ENCODE results near the gene OR4D1.

OR4D1 gene

GRCh38 chr17:58183514-58183913 lies 35.3 kb downstream of the OR4D1 start:
- no peak for TF ChIP-seq CTCF (IDR thresholded peaks at IDR 0.05; ENCODE audit: low read depth, low read length, missing control alignments)
- DNase-seq (ENCODE audit: extremely low read depth, low read depth) = no peak
- no peak overlapping the region for H3K4me3 ChIP-seq (replicated peaks; ENCODE audit: low read depth, low read length)

DNA sequence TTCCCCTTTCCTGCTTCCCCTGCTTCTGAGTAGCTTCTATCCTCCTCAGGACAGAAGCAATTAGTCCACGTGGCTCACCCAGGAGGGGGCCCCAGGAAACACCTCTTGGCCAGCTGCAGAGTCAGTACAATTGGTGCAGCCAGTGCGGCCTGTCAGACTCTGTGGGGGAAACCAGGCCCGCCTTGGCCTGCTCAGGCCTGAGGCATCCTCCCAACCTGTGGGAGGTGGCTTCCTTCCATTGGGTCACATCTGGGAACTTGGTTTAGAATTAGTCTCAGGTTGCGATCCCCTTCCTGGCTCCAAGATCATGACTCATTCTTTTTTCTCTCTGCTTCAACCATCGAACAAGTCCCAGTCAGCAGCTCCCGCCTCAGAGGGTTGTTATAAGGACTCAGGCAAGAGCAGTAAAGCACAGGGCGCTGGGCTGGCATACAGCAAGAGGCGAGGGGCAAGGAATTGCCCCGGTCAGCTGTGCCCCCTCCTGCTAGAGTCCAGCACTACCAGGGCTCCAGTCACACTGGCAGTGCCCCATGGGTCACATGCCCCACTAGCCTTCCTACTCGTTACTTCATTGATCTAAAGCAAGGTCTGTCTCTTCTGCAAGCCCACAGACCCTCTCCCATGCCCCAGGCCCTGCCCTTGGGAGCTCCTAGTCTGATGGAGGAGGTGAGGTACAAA lies 36.3 kb downstream of the OR4D1 start:
- peak; percentile 85 for DNase-seq (ENCODE audit: extremely low read depth, low read depth)
- TF ChIP-seq CTCF (IDR thresholded peaks at IDR 0.05; ENCODE audit: low read depth, low read length, missing control alignments) = no peak
- no peak overlapping the region for H3K4me3 ChIP-seq (replicated peaks; ENCODE audit: low read depth, low read length)

DNA sequence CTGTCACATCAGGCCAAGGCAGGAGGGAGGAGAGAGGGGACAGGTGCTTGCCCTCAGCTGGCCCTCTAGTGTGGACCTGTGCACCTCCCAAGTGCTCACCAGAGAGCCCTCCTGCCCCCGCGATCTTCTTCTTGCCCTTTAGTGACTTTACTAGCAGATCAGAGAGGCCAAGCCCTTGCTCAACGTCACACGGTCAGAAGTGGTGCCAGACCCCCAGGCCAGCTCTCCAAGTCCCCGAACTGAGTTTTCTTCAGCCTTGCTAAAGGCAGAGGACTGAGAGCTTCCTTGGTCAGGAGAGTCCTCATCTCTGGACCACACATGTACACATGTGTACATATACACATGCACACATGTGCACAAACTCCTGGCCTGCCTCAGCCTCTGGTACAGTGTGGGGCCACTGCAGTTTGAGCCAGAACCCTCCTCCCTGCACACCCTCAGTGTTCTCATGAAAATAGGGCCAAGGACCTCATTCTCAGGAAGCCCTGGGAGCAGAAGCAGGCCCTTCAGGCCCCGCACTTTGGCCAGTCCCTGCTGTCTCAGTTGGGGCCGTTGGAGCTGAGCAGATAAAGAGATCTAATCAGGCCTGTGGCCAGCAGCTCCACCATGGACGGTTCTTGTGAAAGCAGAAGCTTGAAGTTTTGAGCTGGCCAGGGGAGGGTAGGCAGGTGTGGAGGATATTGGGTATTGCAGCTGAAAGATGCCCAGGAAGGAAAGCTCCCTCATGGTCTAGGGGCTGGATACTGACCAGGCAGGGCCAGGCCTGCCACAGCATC lies 37.0 kb downstream of the OR4D1 start:
- no peak overlapping the region for H3K4me3 ChIP-seq (replicated peaks; ENCODE audit: low read depth, low read length)
- no peak for TF ChIP-seq CTCF (IDR thresholded peaks at IDR 0.05; ENCODE audit: low read depth, low read length, missing control alignments)
- DNase-seq (ENCODE audit: extremely low read depth, low read depth) = no peak

DNA sequence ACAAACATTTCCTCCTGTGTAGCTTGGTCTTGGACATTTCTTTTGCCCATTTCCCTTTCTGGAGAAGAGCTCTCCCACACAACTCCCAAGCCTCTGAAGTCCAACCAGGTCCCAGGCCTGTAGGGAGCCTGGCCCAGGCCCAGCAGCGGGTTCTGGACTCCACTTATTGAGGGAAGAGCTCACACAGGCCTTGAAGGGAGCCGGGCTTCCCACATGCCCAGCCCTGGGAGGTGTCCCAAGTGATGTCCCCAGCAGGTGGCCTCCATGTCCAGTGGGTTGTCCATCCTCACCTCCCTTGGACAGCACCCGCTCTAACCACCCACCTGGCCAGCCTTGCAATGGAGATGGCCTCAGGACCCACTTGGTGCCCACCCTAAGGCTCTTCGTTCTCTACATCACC lies 38.4 kb downstream of the OR4D1 start:
- no peak overlapping the region for H3K4me3 ChIP-seq (replicated peaks; ENCODE audit: low read depth, low read length)
- no peak for TF ChIP-seq CTCF (IDR thresholded peaks at IDR 0.05; ENCODE audit: low read depth, low read length, missing control alignments)
- DNase-seq (ENCODE audit: extremely low read depth, low read depth) = no peak

DNA sequence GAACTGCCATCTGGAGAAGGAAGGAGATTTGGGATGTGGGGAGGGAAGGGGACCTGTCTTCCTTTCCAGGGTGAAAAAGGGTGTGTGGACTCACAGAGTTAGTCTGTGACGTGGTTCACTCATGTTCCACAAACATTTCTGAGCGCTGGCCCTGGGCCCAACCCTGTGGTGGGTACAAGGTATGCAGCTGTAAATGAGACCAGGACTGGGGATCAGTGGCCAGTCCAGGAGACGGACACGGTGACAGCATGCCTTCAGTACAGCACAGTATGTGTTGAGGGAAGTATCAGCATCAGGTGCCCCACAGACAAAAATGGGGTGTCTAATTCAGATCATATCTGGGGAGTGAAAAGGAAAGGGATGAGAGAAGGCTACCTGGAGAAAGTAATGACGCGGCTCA lies 38.9 kb downstream of the OR4D1 start:
- TF ChIP-seq CTCF (IDR thresholded peaks at IDR 0.05; ENCODE audit: low read depth, low read length, missing control alignments) = no peak
- no peak overlapping the region for H3K4me3 ChIP-seq (replicated peaks; ENCODE audit: low read depth, low read length)
- no peak for DNase-seq (ENCODE audit: extremely low read depth, low read depth)

- TF ChIP-seq CTCF (IDR thresholded peaks at IDR 0.05; ENCODE audit: low read depth, low read length, missing control alignments) = no peak
Observed at GRCh38 chr17:58187675-58188074, 39.5 kb downstream of the OR4D1 start.

More at GRCh38 chr17:58187675-58188074, 39.5 kb downstream of the OR4D1 start:
- DNase-seq (ENCODE audit: extremely low read depth, low read depth) = no peak
- no peak overlapping the region for H3K4me3 ChIP-seq (replicated peaks; ENCODE audit: low read depth, low read length)

Measured in HFF-Myc (cell line).